HCEC 1CT (cell line): ENCODE data around the gene SLC25A47.
"Not testable (repeated sequence)": the region's sequence is repeated elsewhere in the genome, so short reads cannot be mapped to it uniquely, and the experiment has no call there.

Experiments
- DNase-seq: peaks from one replicate; pipeline ENCODE4 v3.0.0-alpha.2; 2017

SLC25A47 gene

GRCh38 chr14:100328495-100329163 lies 5.5 kb downstream of the SLC25A47 start:
- no peak for DNase-seq

- no peak for DNase-seq
Measured at GRCh38 chr14:100329233-100330006, 6.3 kb downstream of the SLC25A47 start.

DNA sequence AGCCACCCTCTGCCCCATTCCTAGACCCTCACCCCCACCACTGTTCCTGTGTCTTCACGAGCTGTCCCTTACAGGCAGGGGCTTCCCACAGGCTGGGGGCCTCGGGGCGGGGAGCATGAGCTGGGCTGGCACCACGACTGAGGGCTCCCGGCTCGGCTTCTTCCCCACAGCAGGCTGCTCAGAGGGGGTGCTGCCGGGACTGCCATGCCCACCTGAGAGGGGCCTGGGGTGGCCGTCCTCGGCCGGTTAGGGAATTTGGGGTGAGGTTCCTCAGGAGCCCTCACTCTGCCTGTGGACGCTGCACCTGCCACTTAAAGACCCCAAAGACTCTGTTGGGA lies 6.8 kb downstream of the SLC25A47 start:
- DNase-seq = no peak

GRCh38 chr14:100330388-100330931 lies 7.3 kb downstream of the SLC25A47 start:
- DNase-seq = no peak

- DNase-seq = no peak
Measured at GRCh38 chr14:100332071-100332639, 9.0 kb downstream of the SLC25A47 start.

- no peak for DNase-seq
Measured at GRCh38 chr14:100332797-100333196, 9.7 kb downstream of the SLC25A47 start.

GRCh38 chr14:100333311-100333710 lies 10.2 kb downstream of the SLC25A47 start:
- DNase-seq = no peak

DNA sequence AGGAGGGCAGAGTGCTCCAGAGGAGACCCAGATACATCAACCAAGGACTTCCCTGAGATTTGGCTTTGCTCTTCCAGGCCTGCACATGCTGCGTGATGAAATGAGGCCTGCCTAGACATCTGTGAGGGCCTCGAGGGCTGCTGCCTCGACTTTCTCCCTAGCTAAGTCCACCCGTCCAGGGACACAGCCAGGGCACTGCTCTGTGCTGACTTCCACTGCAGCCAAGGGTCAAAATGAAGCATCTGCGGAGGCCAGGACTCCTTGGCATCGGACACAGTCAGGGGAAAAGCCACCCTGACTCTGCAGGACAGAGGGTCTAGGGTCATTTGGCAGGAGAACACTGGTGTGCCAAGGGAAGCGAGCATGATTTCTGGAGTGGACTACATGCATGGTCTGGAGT lies 10.7 kb downstream of the SLC25A47 start:
- no peak for DNase-seq

DNA sequence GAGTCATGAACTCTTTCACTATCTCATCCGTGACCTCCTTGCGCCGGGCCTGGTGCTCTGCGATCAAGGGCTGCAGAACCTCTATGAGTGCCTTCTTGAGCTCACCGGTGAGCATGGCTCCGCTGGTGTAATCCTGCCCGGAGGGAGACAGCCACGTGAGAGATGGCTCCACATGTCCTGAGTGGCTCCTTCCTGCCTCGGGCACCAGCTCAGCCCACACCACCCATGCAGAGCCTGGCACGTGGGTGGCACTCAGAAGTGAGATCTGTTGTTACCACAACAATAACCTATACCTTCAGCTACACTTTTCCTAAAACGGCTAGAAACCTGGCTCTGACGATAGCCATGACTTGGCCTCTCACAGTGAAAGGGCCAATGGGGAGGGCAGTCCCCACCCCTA lies 11.8 kb downstream of the SLC25A47 start:
- no peak for DNase-seq

DNA sequence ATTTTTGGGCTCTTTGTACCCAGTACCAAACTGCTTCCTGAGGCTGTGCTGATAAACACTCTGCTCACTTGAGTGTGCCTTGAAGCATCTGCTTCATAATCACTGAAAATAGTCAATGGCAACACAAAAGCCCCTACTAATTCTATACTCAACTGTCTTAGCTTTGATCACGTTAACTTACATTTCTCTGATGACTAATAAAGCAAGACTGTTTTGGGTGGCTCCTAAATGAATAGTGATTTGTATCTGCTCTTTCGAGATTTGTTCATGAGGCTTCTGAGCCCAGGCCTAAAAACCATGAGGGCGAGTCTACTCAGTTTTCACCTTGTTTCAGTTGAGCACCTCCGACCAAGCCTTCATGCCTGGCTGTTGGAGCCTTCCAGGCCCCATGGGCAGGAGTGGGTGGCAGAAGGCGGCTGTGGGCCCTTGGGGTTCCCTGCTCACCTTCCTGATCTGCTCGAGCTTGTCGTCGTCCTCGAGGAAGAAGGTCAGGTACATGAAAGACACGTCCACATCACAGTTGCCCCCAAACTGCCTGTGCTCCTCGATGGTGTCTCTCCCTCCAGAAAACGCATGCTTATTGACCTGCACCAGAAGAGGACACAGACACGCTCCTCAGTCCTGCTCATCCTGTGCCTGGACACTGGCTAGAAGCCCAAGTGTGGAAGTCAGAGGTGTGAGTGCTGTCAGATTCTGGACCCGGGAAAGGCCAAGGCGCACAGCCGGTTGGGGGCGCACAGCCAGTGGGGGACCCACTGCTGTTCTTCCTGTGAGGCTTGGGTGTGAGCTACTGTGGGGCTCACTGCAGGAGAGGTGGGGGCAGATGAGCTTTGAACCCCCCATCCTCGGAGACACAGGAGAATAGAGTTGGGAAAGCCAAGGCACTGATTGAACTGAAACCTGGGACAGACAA lies 13.7 kb downstream of the SLC25A47 start:
- DNase-seq = no peak

GRCh38 chr14:100339766-100340422 lies 16.8 kb downstream of the SLC25A47 start:
- DNase-seq = no peak

DNA sequence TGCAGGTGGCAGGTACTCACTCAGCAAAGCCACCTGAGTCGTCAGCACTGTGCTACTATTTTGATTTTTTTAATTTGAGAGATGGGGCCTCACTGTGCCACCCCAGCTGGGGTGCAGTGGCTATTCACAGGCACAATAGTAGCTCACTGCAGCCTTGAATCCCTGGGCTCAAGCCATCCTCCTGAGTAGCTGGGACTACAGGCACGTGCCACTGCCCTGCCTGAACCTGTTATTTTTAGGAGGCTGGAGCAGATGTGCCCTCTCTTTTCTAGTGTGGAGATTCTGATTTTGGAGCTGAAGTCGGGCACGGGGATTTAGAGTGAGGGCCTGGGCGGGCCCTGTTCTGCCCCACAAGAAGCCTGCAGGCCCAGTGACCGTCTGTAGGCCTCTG lies 17.3 kb downstream of the SLC25A47 start:
- no peak for DNase-seq

- peak; percentile 59 for DNase-seq
Measured at GRCh38 chr14:100341301-100342031, 18.3 kb downstream of the SLC25A47 start.

DNA sequence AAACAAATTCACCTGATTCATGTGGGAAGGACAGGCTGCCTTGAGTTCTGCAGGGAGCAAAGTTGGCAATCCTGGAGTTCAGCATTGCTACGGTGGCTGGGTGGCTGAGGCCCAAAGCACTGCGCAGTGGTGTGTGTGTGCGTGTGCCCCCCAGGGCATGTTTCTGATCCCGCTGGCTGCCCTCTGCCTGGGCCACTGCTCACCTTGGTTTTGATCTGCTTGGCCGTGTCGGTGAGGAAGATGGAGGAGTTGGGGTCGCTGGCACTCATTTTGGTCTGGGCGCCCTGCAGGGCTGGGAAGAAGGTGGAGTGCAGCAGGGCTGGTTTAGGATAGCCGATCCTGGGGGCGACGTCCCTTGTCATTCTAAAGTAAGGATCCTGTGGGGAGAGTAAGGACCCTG lies 19.1 kb downstream of the SLC25A47 start:
- DNase-seq = no peak

DNA sequence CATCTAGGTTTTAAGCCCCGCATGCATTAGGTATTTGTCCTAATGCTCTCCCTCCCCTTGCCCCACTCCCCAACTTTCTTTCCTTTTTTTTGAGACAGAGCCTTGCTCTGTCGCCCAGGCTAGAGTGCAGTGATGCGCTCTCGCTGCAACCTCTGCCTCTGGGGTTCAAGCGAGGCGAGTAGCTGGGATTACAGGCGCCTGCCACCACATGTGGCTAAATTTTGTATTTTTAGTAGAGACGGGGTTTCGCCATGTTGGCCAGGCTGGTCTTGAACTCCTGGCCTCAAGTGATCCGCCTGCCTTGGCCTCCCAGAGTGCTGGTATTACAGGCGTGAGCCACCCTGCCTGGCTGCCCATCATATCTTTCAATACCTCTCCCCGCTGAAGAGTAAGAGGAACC lies 19.7 kb downstream of the SLC25A47 start:
- not testable (repeated sequence) for DNase-seq

- not testable (repeated sequence) for DNase-seq
Measured at GRCh38 chr14:100344657-100345056, 21.5 kb downstream of the SLC25A47 start.

- DNase-seq = no peak
Measured at GRCh38 chr14:100345711-100346110, 22.6 kb downstream of the SLC25A47 start.

GRCh38 chr14:100346306-100347091 lies 23.4 kb downstream of the SLC25A47 start:
- no peak for DNase-seq

GRCh38 chr14:100348253-100348729 lies 25.2 kb downstream of the SLC25A47 start:
- DNase-seq = no peak
